Measurements from ENCODE around the gene ASPN. TPM values are rescaled to one million over a fixed set of nuclear protein-coding genes. Genes with fewer than 3 reads are reported as not detected.

ASPN gene
- total RNA-seq, 2 experiments from 2014 or later: not detected

DNA sequence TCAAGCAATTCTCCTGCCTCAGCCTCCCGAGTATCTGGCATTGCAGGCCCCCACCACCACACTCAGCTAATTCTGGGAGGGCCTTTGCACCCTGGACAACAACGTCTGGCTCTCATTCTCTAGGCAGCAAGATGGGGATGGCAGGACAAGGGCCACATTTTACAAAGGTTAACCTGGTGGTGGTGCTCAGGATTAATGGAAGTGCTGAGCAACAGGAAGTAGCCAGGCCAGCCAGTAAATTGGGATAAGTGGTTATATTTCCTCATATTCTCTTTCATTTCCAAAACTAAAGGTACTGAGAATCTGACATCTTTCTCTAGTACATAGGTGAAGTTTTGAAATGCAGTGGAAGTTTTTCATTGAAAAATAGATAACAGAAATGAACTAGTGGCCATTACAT is 24.7 kb upstream of the ASPN start:
- H3K4me1 Mint-ChIP-seq (ENCODE audit: low read depth): peaks cover 4% of the 10 kb centered on the region
- no peak for ATAC-seq
- ChIA-PET CTCF (no interaction called here), POLR2A (no interaction called here)
- no peak for DNase-seq
- no peaks in the 10 kb centered on the region for H3K36me3 Mint-ChIP-seq (ENCODE audit: low read depth)
- TF ChIP-seq, protein P1, sequence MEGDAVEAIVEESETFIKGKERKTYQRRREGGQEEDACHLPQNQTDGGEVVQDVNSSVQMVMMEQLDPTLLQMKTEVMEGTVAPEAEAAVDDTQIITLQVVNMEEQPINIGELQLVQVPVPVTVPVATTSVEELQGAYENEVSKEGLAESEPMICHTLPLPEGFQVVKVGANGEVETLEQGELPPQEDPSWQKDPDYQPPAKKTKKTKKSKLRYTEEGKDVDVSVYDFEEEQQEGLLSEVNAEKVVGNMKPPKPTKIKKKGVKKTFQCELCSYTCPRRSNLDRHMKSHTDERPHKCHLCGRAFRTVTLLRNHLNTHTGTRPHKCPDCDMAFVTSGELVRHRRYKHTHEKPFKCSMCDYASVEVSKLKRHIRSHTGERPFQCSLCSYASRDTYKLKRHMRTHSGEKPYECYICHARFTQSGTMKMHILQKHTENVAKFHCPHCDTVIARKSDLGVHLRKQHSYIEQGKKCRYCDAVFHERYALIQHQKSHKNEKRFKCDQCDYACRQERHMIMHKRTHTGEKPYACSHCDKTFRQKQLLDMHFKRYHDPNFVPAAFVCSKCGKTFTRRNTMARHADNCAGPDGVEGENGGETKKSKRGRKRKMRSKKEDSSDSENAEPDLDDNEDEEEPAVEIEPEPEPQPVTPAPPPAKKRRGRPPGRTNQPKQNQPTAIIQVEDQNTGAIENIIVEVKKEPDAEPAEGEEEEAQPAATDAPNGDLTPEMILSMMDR (IDR thresholded peaks at IDR 0.05): no peak
- intact Hi-C loops (cut with micrococcal nuclease): no loop called here
- H3K27ac Mint-ChIP-seq: no peak overlapping the region
- H3K9me3 Mint-ChIP-seq: no peaks in the 10 kb centered on the region
- no peak overlapping the region for H3K4me3 Mint-ChIP-seq
- H3K27me3 Mint-ChIP-seq: no peaks in the 10 kb centered on the region

DNA sequence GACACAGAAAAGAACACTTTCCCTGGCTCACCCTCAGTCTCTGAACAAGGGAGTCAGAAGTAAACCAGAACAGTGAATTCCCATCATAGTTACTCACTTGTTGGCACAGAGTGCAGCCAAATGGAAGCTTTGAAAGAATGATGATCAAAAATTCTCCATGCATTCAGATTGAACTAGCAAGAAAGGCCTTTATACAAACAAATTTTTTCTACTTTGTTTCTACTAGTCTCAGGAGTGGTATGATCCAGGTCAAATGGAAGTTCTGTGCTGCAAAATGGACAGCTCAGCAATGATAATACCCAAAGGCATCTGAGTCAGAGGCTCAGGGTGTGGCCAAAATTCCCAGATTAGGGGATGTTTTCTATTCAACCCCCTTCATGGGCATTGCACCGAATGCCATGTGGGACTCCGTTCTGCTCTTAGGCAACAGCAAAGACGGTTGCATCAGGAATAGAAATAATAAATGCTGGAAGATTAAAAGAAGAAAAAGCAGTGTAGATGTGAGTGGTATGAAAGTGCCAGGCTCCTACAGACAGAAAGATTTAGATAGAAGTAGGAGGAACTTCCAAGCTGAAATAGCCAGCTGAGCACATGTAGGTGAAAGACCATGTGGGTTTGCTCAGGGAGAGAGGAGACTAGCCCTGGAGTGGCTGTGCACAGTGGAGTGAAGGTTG is 24.0 kb upstream of the ASPN start:
- no peaks in the 10 kb centered on the region for H3K36me3 Mint-ChIP-seq (ENCODE audit: low read depth)
- ChIA-PET POLR2A (no interaction called here), CTCF (no interaction called here)
- intact Hi-C loops (cut with micrococcal nuclease): no loop called here
- TF ChIP-seq, protein P1 (IDR thresholded peaks at IDR 0.05): no peak
- no peaks in the 10 kb centered on the region for H3K27me3 Mint-ChIP-seq
- ATAC-seq (no peak), DNase-seq (no peak)
- peaks cover 4% of the 10 kb centered on the region for H3K4me1 Mint-ChIP-seq (ENCODE audit: low read depth)
- H3K4me3 Mint-ChIP-seq: no peak overlapping the region
- no peak overlapping the region for H3K27ac Mint-ChIP-seq
- no peaks in the 10 kb centered on the region for H3K9me3 Mint-ChIP-seq

DNA sequence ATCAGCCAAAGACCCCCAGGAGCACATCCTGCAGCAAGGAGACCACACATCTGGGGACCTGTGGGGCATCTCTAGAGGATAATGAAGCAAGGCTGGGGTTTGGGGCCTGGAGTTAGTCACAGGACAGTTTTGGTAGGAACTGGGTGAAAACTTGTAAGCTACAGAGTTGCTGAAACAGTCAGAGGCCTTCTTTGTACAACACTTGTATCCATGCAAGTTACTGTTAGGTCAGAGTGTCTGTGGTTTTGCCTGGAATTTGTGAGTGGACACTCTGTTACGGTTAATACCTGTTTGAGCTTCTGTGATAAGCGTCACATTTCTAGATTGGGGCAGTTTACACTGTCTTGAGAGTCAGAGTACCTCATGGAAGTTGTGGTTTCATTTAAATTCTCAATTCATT is 22.6 kb upstream of the ASPN start:
- no peaks in the 10 kb centered on the region for H3K9me3 Mint-ChIP-seq
- intact Hi-C loops (cut with micrococcal nuclease): no loop called here
- ATAC-seq (no peak), DNase-seq (no peak)
- no peak overlapping the region for H3K4me3 Mint-ChIP-seq
- H3K27me3 Mint-ChIP-seq: no peaks in the 10 kb centered on the region
- H3K36me3 Mint-ChIP-seq (ENCODE audit: low read depth): no peaks in the 10 kb centered on the region
- no peak overlapping the region for H3K27ac Mint-ChIP-seq
- ChIA-PET CTCF (interaction anchor here (1.4 kb wide), 1 partner anchor 9 kb away, joined by 3 read pairs; no protein-coding TSS in a partner anchor), POLR2A (no interaction called here)
- TF ChIP-seq, protein P1 (IDR thresholded peaks at IDR 0.05): no peak
- peaks cover 4% of the 10 kb centered on the region for H3K4me1 Mint-ChIP-seq (ENCODE audit: low read depth)

DNA sequence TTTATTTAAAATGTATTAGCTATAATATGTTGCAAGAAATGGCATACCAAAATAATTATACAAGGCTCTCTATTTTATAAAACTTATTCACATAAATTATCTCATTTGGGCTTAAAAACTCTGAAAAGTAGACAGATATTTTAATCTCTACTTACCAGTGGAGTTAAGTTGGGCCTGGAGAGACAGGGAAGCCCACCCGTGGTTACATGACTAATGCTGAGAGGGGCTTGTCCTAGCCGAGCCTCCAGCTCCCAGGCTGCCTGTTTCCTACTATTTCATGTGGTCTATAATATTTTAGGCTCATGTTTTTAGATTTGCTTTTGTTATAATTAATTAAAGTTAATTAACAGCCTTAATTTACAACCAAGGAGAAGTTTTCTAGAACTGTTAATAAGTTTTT is 20.9 kb upstream of the ASPN start:
- intact Hi-C loops (cut with micrococcal nuclease): no loop called here

More for the DNA sequence above, 20.9 kb upstream of the ASPN start:
- TF ChIP-seq, protein P1 (IDR thresholded peaks at IDR 0.05): no peak
- Mint-ChIP-seq H3K27me3 (no peaks in the 10 kb centered on the region), H3K4me1 (ENCODE audit: low read depth) (peaks cover 4% of the 10 kb centered on the region), H3K4me3 (no peak overlapping the region), H3K27ac (no peak overlapping the region), H3K36me3 (ENCODE audit: low read depth) (no peaks in the 10 kb centered on the region), H3K9me3 (no peaks in the 10 kb centered on the region)
- ChIA-PET POLR2A (no interaction called here), CTCF (no interaction called here)
- DNase-seq (no peak), ATAC-seq (no peak)

All from activated CD8-positive, alpha-beta T cell treated with anti-CD3 and anti-CD28 coated beads for 36 hours (primary cell).